ENCODE results near the gene CCDC85A. TPM values are rescaled to one million over a fixed set of nuclear protein-coding genes. Genes with fewer than 3 reads are reported as not detected.

CCDC85A gene
- total and polyA plus RNA-seq, 2 of the 8 experiments (the other 6 are each of a cell fraction or from before 2014, with no cell fraction given): 0.20 TPM; not detected in 1

DNA sequence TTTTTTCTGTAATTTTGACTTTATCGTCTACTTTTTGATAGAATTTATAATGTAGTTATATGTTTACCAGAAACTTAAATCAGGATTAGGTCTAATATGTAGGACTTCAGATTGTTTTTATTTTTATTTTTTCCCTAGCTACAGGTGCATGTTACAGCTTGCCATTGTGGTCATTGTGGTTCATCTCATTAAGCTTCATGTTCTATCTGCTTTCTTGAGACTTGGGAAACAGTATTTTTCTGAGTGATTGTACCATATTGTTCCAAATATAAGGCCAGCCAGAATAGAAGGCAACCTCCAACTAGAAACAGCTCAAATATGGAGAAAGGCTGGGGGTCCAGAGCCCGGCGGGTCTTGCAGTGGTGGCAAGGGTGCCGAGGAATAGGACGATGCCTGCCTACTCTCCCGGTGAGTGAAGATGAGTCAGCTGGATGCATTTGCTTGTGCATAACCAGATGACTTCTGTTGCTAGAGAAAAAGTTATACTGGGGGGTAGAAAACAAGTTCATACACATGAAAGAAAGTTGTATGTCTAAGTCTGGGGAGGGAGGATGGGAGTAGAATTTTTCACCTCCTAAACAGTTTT, 188.4 kb downstream of the CCDC85A start:
- Histone ChIP-seq H3K14ac (ENCODE audit: insufficient read length) (no peak overlapping the region), H2BK12ac (ENCODE audit: low read depth, low read length) (no peak overlapping the region), H4K20me1 (replicated peaks in 1 of 2; ENCODE audit: control insufficient read depth in 1 of 2, insufficient read depth in 2 of 2, low read length in 2 of 2) (no peaks in the 10 kb centered on the region), H2BK5ac (ENCODE audit: low read depth, low read length) (no peak overlapping the region), H3K4me3 (ENCODE audit: extremely low read depth in 1 of 4, insufficient read depth in 2 of 4, low read depth in 3 of 4, low read length in 4 of 4) (no peak overlapping the region), H3K79me2 (ENCODE audit: control insufficient read depth in 1 of 2, insufficient read depth in 2 of 2, low read length in 2 of 2) (no peaks in the 10 kb centered on the region), H4K5ac (ENCODE audit: insufficient read length, low read depth, low read length) (no peak overlapping the region), H4K8ac (ENCODE audit: extremely low read depth, insufficient read depth, low read length) (no peak overlapping the region), H3K27me3 (replicated peaks in 1 of 4; ENCODE audit: control insufficient read depth in 3 of 4, extremely low read depth in 1 of 4, insufficient read depth in 3 of 4, low read length in 3 of 4) (no peaks in the 10 kb centered on the region), H3K4me1 (replicated peaks in 1 of 4; ENCODE audit: control insufficient read depth in 3 of 4, insufficient read depth in 4 of 4, low read length in 3 of 4) (no peaks in the 10 kb centered on the region), H3K9me3 (ENCODE audit: insufficient read depth in 2 of 2, low read depth in 1 of 2, low read length in 1 of 2) (no peaks in the 10 kb centered on the region), H3K18ac (ENCODE audit: extremely low read depth, low read length) (no peak overlapping the region), H3K4ac (replicated peaks; ENCODE audit: insufficient read length, low read depth, low read length) (no peak overlapping the region), H2BK20ac (ENCODE audit: low read length) (no peak overlapping the region), H2BK120ac (replicated peaks; ENCODE audit: low read depth, low read length) (no peak overlapping the region), H3K36me3 (ENCODE audit: control insufficient read depth in 2 of 4, insufficient read depth in 4 of 4, low read length in 3 of 4) (no peaks in the 10 kb centered on the region), H4K91ac (replicated peaks; ENCODE audit: insufficient read length, low read length) (no peak overlapping the region), H3K23me2 (ENCODE audit: low read depth, low read length) (no peaks in the 10 kb centered on the region), H2AK5ac (ENCODE audit: low read depth, low read length) (no peak overlapping the region), H3K9ac (replicated peaks in 1 of 4; ENCODE audit: extremely low read depth in 1 of 4, low read depth in 3 of 4, low read length in 3 of 4) (no peak overlapping the region), H3K79me1 (ENCODE audit: low read depth, low read length) (no peaks in the 10 kb centered on the region), H3K56ac (replicated peaks; ENCODE audit: insufficient read length, low read depth, low read length) (no peak overlapping the region), H2BK15ac (ENCODE audit: low read length) (no peak overlapping the region), H3K23ac (ENCODE audit: insufficient read length) (no peak overlapping the region), H2AFZ (ENCODE audit: low read length) (no peak overlapping the region), H3K4me2 (ENCODE audit: insufficient read depth in 1 of 2, low read depth in 2 of 2, low read length in 2 of 2) (no peak overlapping the region), H3K27ac (ENCODE audit: low read depth, low read length) (no peak overlapping the region)
- ChIA-PET CTCF (ENCODE audit: partially characterized antibody) (interaction anchor here (0.6 to 1.3 kb wide), 2 partner anchors 12 to 25 kb away, joined by 3 read pairs; no protein-coding TSS in a partner anchor), POLR2A (ENCODE audit: partially characterized antibody) (no interaction called here)
- FAIRE-seq (no peak), DNase-seq (ENCODE audit: low read depth in 1 of 2, low spot score in 2 of 2) (no peak)
- WGBS, 2 experiments (ENCODE audit: extremely low coverage in 1 of 2, insufficient coverage in 1 of 2, insufficient read length in 1 of 2, insufficient replicate concordance in 2 of 2, low coverage in 1 of 2, low lambda C conversion rate in 2 of 2, missing lambda C conversion rate in 1 of 2): 96% methylated on average over 6 of the region's 6 CpGs; no CpG with 5 or more reads in 1 of the 2 experiments
- TF ChIP-seq KDM5A (IDR thresholded peaks at IDR 0.05; ENCODE audit: low read length) (no peak), TAF7 (optimal IDR thresholded peaks at IDR 0.05; ENCODE audit: borderline replicate concordance, low read depth, low read length) (no peak), RFX5 (IDR thresholded peaks at IDR 0.05; ENCODE audit: borderline replicate concordance, low read depth, low read length) (no peak), SP1 (IDR thresholded peaks at IDR 0.05; ENCODE audit: low read depth, low read length) (no peak), POLR2AphosphoS5 (IDR thresholded peaks at IDR 0.05; ENCODE audit: low read depth, low read length) (no peak), RXRA (IDR thresholded peaks at IDR 0.05; ENCODE audit: insufficient read depth, low read depth, low read length) (no peak), CBX8 (IDR thresholded peaks at IDR 0.05; ENCODE audit: borderline replicate concordance, low read depth, low read length) (no peak), KDM4A (IDR thresholded peaks at IDR 0.05; ENCODE audit: low read depth, low read length, severe bottlenecking) (no peak), NANOG (IDR thresholded peaks at IDR 0.05; ENCODE audit: insufficient read depth, low read depth, low read length, poor library complexity, severe bottlenecking) (no peak), CTBP2 (IDR thresholded peaks at IDR 0.05; ENCODE audit: borderline replicate concordance, insufficient read depth, insufficient read length, low read length) (no peak), CREB1 (IDR thresholded peaks at IDR 0.05) (no peak), SP2 (IDR thresholded peaks at IDR 0.05; ENCODE audit: low read length) (no peak), JUND (IDR thresholded peaks at IDR 0.05; ENCODE audit: low read length) (no peak), RBBP5 (IDR thresholded peaks at IDR 0.05; ENCODE audit: borderline replicate concordance, low read depth, low read length) (no peak)

Measured in H1 (cell line).